Activated effector memory CD4-positive, alpha-beta T cell treated with anti-CD3 and anti-CD28 coated beads, Interleukin-2, amount 50 U/mL, for 16 hours (primary cell): ENCODE results near the gene YPEL3.

Source experiments
- DNase-seq: peaks from one replicate; pipeline ENCODE4 v3.0.0-alpha.2; 2020

The YPEL3 gene

GRCh38 chr16:30088832-30089624 is 7.0 kb downstream of the YPEL3 start:
- no peak for DNase-seq

- DNase-seq = no peak
These were observed 7.7 kb downstream of the YPEL3 start for GRCh38 chr16:30088237-30088831.

- no peak for DNase-seq
These were observed 8.7 kb downstream of the YPEL3 start for GRCh38 chr16:30087181-30087898.

- no peak for DNase-seq
These were observed 9.5 kb downstream of the YPEL3 start for GRCh38 chr16:30086291-30087140.

GRCh38 chr16:30085820-30086219 is 10.2 kb downstream of the YPEL3 start:
- DNase-seq = no peak

- no peak for DNase-seq
These were observed 10.8 kb downstream of the YPEL3 start for GRCh38 chr16:30085247-30085646.

GRCh38 chr16:30084816-30085159 is 11.2 kb downstream of the YPEL3 start:
- no peak for DNase-seq

GRCh38 chr16:30084096-30084815 is 11.8 kb downstream of the YPEL3 start:
- DNase-seq = no peak

- no peak for DNase-seq
These were observed 12.6 kb downstream of the YPEL3 start for GRCh38 chr16:30083216-30084055.

- no peak for DNase-seq
These were observed 13.4 kb downstream of the YPEL3 start for GRCh38 chr16:30082545-30083090.

- DNase-seq = no peak
These were observed 16.5 kb downstream of the YPEL3 start for GRCh38 chr16:30079480-30079879.

- DNase-seq = no peak
These were observed 17.3 kb downstream of the YPEL3 start for GRCh38 chr16:30078744-30079143.

- no peak for DNase-seq
These were observed 18.4 kb downstream of the YPEL3 start for GRCh38 chr16:30077656-30078055.

GRCh38 chr16:30076276-30076791 is 19.7 kb downstream of the YPEL3 start:
- no peak for DNase-seq

GRCh38 chr16:30075503-30076275 is 20.3 kb downstream of the YPEL3 start, which contains the start of gene PPP4C:
Gene PPP4C (plus strand): TSS chr16:30075994. CDS start chr16:30076378, 384 bp downstream.
- peak; percentile 96 for DNase-seq

GRCh38 chr16:30070490-30070889 is 25.5 kb downstream of the YPEL3 start:
- no peak for DNase-seq

GRCh38 chr16:30069611-30070462 is 26.2 kb downstream of the YPEL3 start:
- DNase-seq = no peak

- peak; percentile 83 for DNase-seq
These were observed 27.0 kb downstream of the YPEL3 start for GRCh38 chr16:30068750-30069610.
